ENCODE data around the gene OTUD5. TPM values are rescaled to one million over a fixed set of nuclear protein-coding genes. Genes with fewer than 3 reads are reported as not detected.

OTUD5 gene
- total RNA-seq, 1 experiment from 2014 or later = 59.5 TPM

DNA sequence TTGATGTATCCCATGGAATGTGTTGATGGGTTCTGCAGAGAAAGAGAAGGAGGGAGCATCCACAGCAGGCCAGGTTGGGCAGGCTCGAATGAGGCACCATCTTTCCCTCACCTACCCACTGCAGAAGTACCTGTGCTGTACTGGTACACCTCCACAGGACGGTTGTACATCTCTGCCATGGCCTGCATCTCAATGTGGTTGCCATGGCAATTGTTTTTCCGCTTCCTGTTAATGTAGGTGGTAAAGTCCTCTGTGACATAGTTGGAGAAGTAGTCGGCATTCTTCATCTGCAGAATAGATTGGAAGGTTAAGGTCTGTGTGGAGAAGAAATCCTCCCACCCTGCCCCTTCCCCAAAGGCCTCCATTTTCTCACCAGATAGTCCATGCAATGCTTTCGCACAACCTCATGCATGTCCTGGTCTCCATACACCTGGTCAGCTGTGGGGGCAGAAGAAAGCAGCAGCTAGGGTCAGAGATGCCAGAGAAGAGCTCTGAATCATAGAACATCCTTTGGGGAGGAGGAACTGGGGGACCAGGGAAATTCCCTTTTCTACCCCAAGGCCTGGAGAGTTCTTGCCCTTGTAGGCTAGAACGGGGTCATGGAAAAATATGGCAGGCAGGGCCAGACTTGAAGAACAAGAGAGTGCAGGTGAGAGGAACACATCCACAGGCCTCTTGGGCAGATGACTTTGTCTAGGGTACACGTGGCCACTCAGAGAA lies 22.7 kb downstream of the OTUD5 start:
- TF ChIP-seq SIN3A (IDR thresholded peaks at IDR 0.05; ENCODE audit: borderline replicate concordance, insufficient read depth, low read depth, low read length) (no peak), POLR2AphosphoS5 (IDR thresholded peaks at IDR 0.05; ENCODE audit: low read depth, low read length) (no peak), TCF7L2 (IDR thresholded peaks at IDR 0.05; ENCODE audit: low read depth, low read length) (no peak)
- TF ChIP-seq, protein P1, sequence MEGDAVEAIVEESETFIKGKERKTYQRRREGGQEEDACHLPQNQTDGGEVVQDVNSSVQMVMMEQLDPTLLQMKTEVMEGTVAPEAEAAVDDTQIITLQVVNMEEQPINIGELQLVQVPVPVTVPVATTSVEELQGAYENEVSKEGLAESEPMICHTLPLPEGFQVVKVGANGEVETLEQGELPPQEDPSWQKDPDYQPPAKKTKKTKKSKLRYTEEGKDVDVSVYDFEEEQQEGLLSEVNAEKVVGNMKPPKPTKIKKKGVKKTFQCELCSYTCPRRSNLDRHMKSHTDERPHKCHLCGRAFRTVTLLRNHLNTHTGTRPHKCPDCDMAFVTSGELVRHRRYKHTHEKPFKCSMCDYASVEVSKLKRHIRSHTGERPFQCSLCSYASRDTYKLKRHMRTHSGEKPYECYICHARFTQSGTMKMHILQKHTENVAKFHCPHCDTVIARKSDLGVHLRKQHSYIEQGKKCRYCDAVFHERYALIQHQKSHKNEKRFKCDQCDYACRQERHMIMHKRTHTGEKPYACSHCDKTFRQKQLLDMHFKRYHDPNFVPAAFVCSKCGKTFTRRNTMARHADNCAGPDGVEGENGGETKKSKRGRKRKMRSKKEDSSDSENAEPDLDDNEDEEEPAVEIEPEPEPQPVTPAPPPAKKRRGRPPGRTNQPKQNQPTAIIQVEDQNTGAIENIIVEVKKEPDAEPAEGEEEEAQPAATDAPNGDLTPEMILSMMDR (IDR thresholded peaks at IDR 0.05) = no peak
- TF ChIP-seq, protein P2, sequence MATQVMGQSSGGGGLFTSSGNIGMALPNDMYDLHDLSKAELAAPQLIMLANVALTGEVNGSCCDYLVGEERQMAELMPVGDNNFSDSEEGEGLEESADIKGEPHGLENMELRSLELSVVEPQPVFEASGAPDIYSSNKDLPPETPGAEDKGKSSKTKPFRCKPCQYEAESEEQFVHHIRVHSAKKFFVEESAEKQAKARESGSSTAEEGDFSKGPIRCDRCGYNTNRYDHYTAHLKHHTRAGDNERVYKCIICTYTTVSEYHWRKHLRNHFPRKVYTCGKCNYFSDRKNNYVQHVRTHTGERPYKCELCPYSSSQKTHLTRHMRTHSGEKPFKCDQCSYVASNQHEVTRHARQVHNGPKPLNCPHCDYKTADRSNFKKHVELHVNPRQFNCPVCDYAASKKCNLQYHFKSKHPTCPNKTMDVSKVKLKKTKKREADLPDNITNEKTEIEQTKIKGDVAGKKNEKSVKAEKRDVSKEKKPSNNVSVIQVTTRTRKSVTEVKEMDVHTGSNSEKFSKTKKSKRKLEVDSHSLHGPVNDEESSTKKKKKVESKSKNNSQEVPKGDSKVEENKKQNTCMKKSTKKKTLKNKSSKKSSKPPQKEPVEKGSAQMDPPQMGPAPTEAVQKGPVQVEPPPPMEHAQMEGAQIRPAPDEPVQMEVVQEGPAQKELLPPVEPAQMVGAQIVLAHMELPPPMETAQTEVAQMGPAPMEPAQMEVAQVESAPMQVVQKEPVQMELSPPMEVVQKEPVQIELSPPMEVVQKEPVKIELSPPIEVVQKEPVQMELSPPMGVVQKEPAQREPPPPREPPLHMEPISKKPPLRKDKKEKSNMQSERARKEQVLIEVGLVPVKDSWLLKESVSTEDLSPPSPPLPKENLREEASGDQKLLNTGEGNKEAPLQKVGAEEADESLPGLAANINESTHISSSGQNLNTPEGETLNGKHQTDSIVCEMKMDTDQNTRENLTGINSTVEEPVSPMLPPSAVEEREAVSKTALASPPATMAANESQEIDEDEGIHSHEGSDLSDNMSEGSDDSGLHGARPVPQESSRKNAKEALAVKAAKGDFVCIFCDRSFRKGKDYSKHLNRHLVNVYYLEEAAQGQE (IDR thresholded peaks at IDR 0.05; ENCODE audit: insufficient read depth in 1 of 2, low read depth in 2 of 2, low read length in 1 of 2) = no peak
- in situ Hi-C loops (cut with HindIII; ENCODE audit: low pct_unique_long_range_greater_than_20kb, low sequenced_read_pairs) = no loop called here
- ChIA-PET POLR2A (no interaction called here), CTCF (no interaction called here)
- no TSS peak for BruUV-seq (replicated peaks)
- Histone ChIP-seq H3K9me3 (ENCODE audit: control insufficient read depth, insufficient read depth, low read depth, low read length) (no peaks in the 10 kb centered on the region), H3K27me3 (ENCODE audit: control insufficient read depth, insufficient read depth, low read length) (no peaks in the 10 kb centered on the region), H3K4me1 (ENCODE audit: control insufficient read depth, insufficient read depth, low read length) (no peaks in the 10 kb centered on the region), H3K27ac (ENCODE audit: low read length) (no peak overlapping the region), H3K4me3 (ENCODE audit: low read depth in 2 of 2, low read length in 2 of 2) (no peak overlapping the region), H3K36me3 (ENCODE audit: control insufficient read depth, insufficient read depth, low read length) (no peaks in the 10 kb centered on the region; the same call in 1 of the 2 replicates)
- intact Hi-C loops (cut with micrococcal nuclease; ENCODE audit: unreplicated experiment) = no loop called here
- DNase-seq (ENCODE audit: low read depth, low spot score) (no peak), ATAC-seq (no peak)

DNA sequence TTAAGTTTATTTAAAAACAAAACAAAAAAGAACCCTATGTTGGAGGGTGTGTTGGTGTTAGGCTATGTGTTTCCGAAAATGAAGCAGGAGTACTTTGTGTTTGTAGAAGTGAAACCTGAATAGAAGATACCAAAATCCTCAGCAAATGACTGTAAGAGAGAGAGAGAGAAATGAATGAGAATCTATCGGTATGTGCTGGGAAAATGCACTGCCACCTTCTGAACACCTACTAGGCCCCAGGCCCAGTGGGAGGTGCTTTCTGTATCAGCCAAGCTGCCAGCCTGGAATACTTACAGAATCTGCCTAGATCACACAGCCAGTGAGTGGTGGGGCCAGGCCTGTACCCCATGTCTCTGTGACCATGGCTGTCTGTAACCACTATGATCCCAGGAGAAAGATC lies 23.6 kb downstream of the OTUD5 start:
- BruUV-seq (replicated peaks) = no TSS peak
- no peaks in the 10 kb centered on the region; the same call in 1 of the 2 replicates for H3K36me3 ChIP-seq (ENCODE audit: control insufficient read depth, insufficient read depth, low read length)
- no peak overlapping the region for H3K27ac ChIP-seq (ENCODE audit: low read length)
- in situ Hi-C loops (cut with HindIII; ENCODE audit: low pct_unique_long_range_greater_than_20kb, low sequenced_read_pairs) = no loop called here
- no peak overlapping the region for H3K4me3 ChIP-seq (ENCODE audit: low read depth in 2 of 2, low read length in 2 of 2)
- no peaks in the 10 kb centered on the region for H3K27me3 ChIP-seq (ENCODE audit: control insufficient read depth, insufficient read depth, low read length)
- CTCF ChIA-PET = no interaction called here
- H3K9me3 ChIP-seq (ENCODE audit: control insufficient read depth, insufficient read depth, low read depth, low read length) = no peaks in the 10 kb centered on the region
- TF ChIP-seq, protein P2 (IDR thresholded peaks at IDR 0.05; ENCODE audit: insufficient read depth in 1 of 2, low read depth in 2 of 2, low read length in 1 of 2) = no peak
- TF ChIP-seq POLR2AphosphoS5 (IDR thresholded peaks at IDR 0.05; ENCODE audit: low read depth, low read length) (no peak), TCF7L2 (IDR thresholded peaks at IDR 0.05; ENCODE audit: low read depth, low read length) (no peak), SIN3A (IDR thresholded peaks at IDR 0.05; ENCODE audit: borderline replicate concordance, insufficient read depth, low read depth, low read length) (no peak)
- TF ChIP-seq, protein P1 (IDR thresholded peaks at IDR 0.05) = no peak
- intact Hi-C loops (cut with micrococcal nuclease; ENCODE audit: unreplicated experiment) = no loop called here
- DNase-seq (ENCODE audit: low read depth, low spot score) (no peak), ATAC-seq (no peak)
- POLR2A ChIA-PET = no interaction called here
- no peaks in the 10 kb centered on the region for H3K4me1 ChIP-seq (ENCODE audit: control insufficient read depth, insufficient read depth, low read length)

All from Panc1 (cell line).